ENCODE measurements around the gene C2CD3. TPM values are rescaled to one million over a fixed set of nuclear protein-coding genes. Genes with fewer than 3 reads are reported as not detected.

The C2CD3 gene
- total and polyA plus RNA-seq, 9 of the 15 experiments (the other 6 are each of a cell fraction or from before 2014, with no cell fraction given) = 4.4 to 20.2 (median 15.4) TPM

DNA sequence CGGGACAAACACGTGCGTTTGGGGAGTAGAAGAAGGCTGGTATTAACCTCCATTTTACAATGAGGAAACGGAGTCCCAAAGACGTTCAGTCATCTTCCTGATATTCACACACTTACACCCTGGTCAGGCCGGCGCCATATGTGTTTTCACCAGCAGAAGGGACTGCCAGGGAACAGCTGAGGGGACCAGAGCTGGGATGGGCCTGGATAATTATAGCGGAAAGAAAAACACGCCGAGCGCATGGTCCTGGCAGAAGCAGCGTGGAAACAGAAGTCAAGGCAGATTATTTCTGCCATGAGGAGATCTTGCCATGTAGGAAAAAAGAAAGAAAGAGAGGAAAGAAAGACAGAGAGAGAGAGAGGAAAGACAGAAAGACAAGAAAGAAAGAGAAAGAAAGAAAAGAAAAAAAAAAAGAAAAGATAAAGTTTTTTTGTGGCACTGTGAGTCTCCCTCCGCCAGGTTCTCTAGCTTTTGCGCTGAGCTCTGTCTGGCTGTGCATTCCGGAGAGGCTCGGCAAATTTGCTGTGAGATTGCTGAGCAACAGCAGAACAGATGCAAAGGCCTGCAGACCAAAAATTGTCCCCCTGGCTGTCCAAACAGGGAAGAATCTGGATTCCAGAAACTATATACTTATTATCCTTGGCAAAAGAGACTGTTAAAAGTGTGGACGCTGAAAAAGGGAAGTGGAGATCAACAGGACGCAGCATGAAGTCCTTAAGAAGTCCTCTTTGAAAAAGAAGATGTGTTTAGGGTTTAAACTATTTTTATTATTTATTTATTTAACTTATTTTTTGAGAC is 186.9 kb downstream of the C2CD3 start (continued):
- TF ChIP-seq, protein P1, sequence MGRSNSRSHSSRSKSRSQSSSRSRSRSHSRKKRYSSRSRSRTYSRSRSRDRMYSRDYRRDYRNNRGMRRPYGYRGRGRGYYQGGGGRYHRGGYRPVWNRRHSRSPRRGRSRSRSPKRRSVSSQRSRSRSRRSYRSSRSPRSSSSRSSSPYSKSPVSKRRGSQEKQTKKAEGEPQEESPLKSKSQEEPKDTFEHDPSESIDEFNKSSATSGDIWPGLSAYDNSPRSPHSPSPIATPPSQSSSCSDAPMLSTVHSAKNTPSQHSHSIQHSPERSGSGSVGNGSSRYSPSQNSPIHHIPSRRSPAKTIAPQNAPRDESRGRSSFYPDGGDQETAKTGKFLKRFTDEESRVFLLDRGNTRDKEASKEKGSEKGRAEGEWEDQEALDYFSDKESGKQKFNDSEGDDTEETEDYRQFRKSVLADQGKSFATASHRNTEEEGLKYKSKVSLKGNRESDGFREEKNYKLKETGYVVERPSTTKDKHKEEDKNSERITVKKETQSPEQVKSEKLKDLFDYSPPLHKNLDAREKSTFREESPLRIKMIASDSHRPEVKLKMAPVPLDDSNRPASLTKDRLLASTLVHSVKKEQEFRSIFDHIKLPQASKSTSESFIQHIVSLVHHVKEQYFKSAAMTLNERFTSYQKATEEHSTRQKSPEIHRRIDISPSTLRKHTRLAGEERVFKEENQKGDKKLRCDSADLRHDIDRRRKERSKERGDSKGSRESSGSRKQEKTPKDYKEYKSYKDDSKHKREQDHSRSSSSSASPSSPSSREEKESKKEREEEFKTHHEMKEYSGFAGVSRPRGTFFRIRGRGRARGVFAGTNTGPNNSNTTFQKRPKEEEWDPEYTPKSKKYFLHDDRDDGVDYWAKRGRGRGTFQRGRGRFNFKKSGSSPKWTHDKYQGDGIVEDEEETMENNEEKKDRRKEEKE (IDR thresholded peaks at IDR 0.05; ENCODE audit: borderline replicate concordance in 1 of 2, control insufficient read depth in 1 of 2, low read depth in 2 of 2, low read length in 1 of 2) = no peak
- TF ChIP-seq KHSRP (IDR thresholded peaks at IDR 0.05) (no peak), RUNX1 (IDR thresholded peaks at IDR 0.05; ENCODE audit: low read depth) (no peak), ZNF586 (CRISPR knock-in tag; conservative IDR thresholded peaks at IDR 0.05) (no peak), IRF2 (CRISPR knock-in tag; IDR thresholded peaks at IDR 0.05) (no peak), MEF2D (tag; conservative IDR thresholded peaks at IDR 0.05; ENCODE audit: low read depth) (0 out of 2 replicates have a peak, but pooled peaks have one; percentile 34), FOXJ3 (CRISPR knock-in tag; IDR thresholded peaks at IDR 0.05) (no peak), HDAC3 (IDR thresholded peaks at IDR 0.05; ENCODE audit: borderline replicate concordance, partially characterized antibody) (no peak), PHTF2 (CRISPR knock-in tag; IDR thresholded peaks at IDR 0.05) (no peak), CBFA2T3 (IDR thresholded peaks at IDR 0.05) (no peak), ZNF830 (CRISPR knock-in tag; IDR thresholded peaks at IDR 0.05) (no peak), TFAM (CRISPR knock-in tag; conservative IDR thresholded peaks at IDR 0.05) (no peak), EZH2 (IDR thresholded peaks at IDR 0.05; ENCODE audit: borderline replicate concordance, low read depth, low read length) (no peak), TEAD2 (tag; IDR thresholded peaks at IDR 0.05) (0 out of 2 replicates have a peak, but pooled peaks have one; percentile 49), MCM7 (IDR thresholded peaks at IDR 0.05) (no peak), CEBPG (CRISPR knock-in tag; IDR thresholded peaks at IDR 0.05) (0 out of 2 replicates have a peak, but pooled peaks have one; percentile 39), CEBPG (tag; conservative IDR thresholded peaks at IDR 0.05 in 1 of 2, IDR thresholded peaks at IDR 0.05 in 1 of 2) (no peak)
- TF ChIP-seq, protein P2, sequence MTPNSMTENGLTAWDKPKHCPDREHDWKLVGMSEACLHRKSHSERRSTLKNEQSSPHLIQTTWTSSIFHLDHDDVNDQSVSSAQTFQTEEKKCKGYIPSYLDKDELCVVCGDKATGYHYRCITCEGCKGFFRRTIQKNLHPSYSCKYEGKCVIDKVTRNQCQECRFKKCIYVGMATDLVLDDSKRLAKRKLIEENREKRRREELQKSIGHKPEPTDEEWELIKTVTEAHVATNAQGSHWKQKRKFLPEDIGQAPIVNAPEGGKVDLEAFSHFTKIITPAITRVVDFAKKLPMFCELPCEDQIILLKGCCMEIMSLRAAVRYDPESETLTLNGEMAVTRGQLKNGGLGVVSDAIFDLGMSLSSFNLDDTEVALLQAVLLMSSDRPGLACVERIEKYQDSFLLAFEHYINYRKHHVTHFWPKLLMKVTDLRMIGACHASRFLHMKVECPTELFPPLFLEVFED (CRISPR knock-in tag; conservative IDR thresholded peaks at IDR 0.05) = no peak
